H1 (cell line): ENCODE results near the gene CFAP58. TPM values are rescaled to one million over a fixed set of nuclear protein-coding genes. Genes with fewer than 3 reads are reported as not detected.

ENCODE experiments used
- CHD7 ChIP-seq: fragments of 300-600 bp; sonication (generic); IDR thresholded peaks from 2 replicates; pipeline ENCODE4 v1.7.1; 2012; ENCODE audit warnings: low read length, moderate library complexity, mild to moderate bottlenecking, inconsistent platforms; ENCODE audit not compliant: insufficient replicate concordance
- JUN ChIP-seq: IDR thresholded peaks from 2 replicates; pipeline ENCODE4 v1.6.1; 2011; ENCODE audit warnings: low read depth, mild to moderate bottlenecking, improper control_type of control experiment, low read length
- polyA plus RNA-seq, 7 experiments: library from polyadenylated mRNA; depleted of rRNA in 3 of 7; stranded (reverse) in 5 of 7; unstranded in 2 of 7; fragments of >200 nt in 5 of 7; fragments of 200-250 nt in 2 of 7; gene quantifications; 1 replicate in 5 of 7; 2 replicates in 1 of 7; 4 replicates in 1 of 7; pipeline versions ENCODE4 v1.2.1 to v1.2.3, GENCODE V29; 2011 to 2013; ENCODE audit warnings: missing spikeins in 2 of 7, mixed read lengths in 2 of 7
- total RNA-seq: library from RNA; stranded (reverse); fragmentation: NEBNext Ultra II Directional; extraction: Animal tissue kit (Norgen Biotek cat#: 25700); gene quantifications from 2 replicates; pipeline ENCODE4 v1.2.1, GENCODE V29; 2021

The CFAP58 gene
- total and polyA plus RNA-seq, 2 of the 8 experiments (the other 6 are each of a cell fraction or from before 2014, with no cell fraction given), result 0.32 to 0.71 TPM

- TF ChIP-seq CHD7 (no peak), JUN (no peak)
- TF ChIP-seq, all 59 proteins: peak for 2
Measured at GRCh38 chr10:104314591-104315485, 38.8 kb upstream of the CFAP58 start (continued).
